GM12873 (cell line): ENCODE measurements around the gene ABCC2.

ENCODE experiments used
- TF ChIP-seq, protein P1 (sequence below): IDR thresholded peaks from 2 replicates; pipeline ENCODE4 v1.5.1; 2012; ENCODE audit warnings: low read depth, mild to moderate bottlenecking, moderate library complexity, low read length, control low read depth; ENCODE audit not compliant: insufficient read depth; ENCODE audit errors: missing control alignments

Gene ABCC2

GRCh38 chr10:99782447-99783286 is at the start of gene ABCC2:
Gene ABCC2, plus strand, starts transcription at chr10:99782640. Its CDS starts 205 bp downstream, at chr10:99782845.
- TF ChIP-seq, protein P1, sequence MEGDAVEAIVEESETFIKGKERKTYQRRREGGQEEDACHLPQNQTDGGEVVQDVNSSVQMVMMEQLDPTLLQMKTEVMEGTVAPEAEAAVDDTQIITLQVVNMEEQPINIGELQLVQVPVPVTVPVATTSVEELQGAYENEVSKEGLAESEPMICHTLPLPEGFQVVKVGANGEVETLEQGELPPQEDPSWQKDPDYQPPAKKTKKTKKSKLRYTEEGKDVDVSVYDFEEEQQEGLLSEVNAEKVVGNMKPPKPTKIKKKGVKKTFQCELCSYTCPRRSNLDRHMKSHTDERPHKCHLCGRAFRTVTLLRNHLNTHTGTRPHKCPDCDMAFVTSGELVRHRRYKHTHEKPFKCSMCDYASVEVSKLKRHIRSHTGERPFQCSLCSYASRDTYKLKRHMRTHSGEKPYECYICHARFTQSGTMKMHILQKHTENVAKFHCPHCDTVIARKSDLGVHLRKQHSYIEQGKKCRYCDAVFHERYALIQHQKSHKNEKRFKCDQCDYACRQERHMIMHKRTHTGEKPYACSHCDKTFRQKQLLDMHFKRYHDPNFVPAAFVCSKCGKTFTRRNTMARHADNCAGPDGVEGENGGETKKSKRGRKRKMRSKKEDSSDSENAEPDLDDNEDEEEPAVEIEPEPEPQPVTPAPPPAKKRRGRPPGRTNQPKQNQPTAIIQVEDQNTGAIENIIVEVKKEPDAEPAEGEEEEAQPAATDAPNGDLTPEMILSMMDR: no peak

- TF ChIP-seq, protein P1: no peak
Measured at GRCh38 chr10:99733366-99733765, 49.1 kb upstream of the ABCC2 start.

GRCh38 chr10:99740260-99740659 is 42.2 kb upstream of the ABCC2 start:
- TF ChIP-seq, protein P1: no peak

- TF ChIP-seq, protein P1: no peak
Measured at GRCh38 chr10:99740933-99741559, 41.4 kb upstream of the ABCC2 start.

DNA sequence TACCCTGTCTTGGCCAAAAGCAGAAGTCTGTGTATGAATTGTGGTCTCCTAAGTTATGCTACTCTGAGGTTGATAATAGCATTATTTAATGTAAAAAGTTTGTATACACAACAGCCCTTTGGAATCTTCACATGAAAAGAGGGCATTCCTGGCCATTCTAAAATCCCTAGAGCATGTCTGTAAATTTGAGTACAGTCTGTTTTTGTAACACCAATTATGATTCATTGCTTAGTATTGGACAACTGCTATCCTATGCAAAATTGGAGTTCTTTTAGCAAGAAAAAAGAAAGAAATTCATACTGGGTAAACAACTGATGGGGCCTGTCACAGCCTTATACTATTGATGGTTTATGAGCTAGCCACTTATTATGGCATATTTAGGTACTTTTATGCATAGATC is 40.2 kb upstream of the ABCC2 start:
- TF ChIP-seq, protein P1: no peak

DNA sequence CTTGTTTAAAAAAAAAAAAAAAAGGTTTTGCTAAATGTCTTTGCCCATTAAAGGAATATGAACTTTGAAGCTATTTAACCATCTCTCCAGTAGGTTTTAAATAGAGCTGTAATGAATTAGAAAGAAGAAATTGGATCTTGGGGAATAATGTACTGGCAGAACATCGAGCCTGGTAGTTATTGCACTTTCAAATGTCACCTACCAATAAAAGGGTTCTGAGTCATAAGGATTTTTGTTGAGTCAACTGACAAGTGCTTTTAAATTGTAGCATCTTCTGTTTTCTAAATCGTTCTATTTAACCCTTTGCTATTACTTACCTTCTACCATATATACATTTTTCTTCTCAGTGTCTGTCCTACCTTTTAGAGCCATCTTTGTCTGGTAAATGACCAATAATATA is 39.7 kb upstream of the ABCC2 start:
- TF ChIP-seq, protein P1: no peak

- TF ChIP-seq, protein P1: no peak
Measured at GRCh38 chr10:99743841-99744240, 38.6 kb upstream of the ABCC2 start.
